ENCODE measurements around the gene ZDHHC22. TPM values are rescaled to one million over a fixed set of nuclear protein-coding genes. Genes with fewer than 3 reads are reported as not detected.

Gene ZDHHC22
- total RNA-seq, 1 donor from 2014 or later, result 77.3 TPM

- Mint-ChIP-seq H3K27ac (ENCODE audit: unreplicated experiment) (peak within 1 kb of the TSS; percentile 84), H3K4me3 (ENCODE audit: unreplicated experiment) (peak within 1 kb of the TSS; percentile 86)
- no peak for TF ChIP-seq CTCF (IDR thresholded peaks at IDR 0.05; ENCODE audit: partially characterized antibody, unreplicated experiment)
Measured at GRCh38 chr14:77181603-77182437, 40.2 kb upstream of the ZDHHC22 start, which contains the start of gene TMEM63C. Gene TMEM63C, plus strand, starts transcription at chr14:77181798. Its CDS starts 37,016 bp downstream, at chr14:77218814.

GRCh38 chr14:77180726-77181602 is 39.4 kb upstream of the ZDHHC22 start:
- TF ChIP-seq CTCF (IDR thresholded peaks at IDR 0.05; ENCODE audit: partially characterized antibody, unreplicated experiment), result no peak
- Mint-ChIP-seq H3K27ac (ENCODE audit: unreplicated experiment) (peak overlapping the region; percentile 84), H3K36me3 (ENCODE audit: unreplicated experiment) (no peaks in the 10 kb centered on the region), H3K4me1 (ENCODE audit: low read depth, unreplicated experiment) (peaks cover 27% of the 10 kb centered on the region), H3K27me3 (ENCODE audit: unreplicated experiment) (peaks cover 2% of the 10 kb centered on the region), H3K9me3 (ENCODE audit: unreplicated experiment) (peaks cover 8% of the 10 kb centered on the region), H3K4me3 (ENCODE audit: unreplicated experiment) (peak overlapping the region; percentile 86)
- no peak for DNase-seq

More at GRCh38 chr14:77181603-77182437, 40.2 kb upstream of the ZDHHC22 start, which contains the start of gene TMEM63C:
- Mint-ChIP-seq H3K9me3 (ENCODE audit: unreplicated experiment) (peaks cover 11% of the 10 kb centered on the region), H3K36me3 (ENCODE audit: unreplicated experiment) (no peaks in the 10 kb centered on the region), H3K4me1 (ENCODE audit: low read depth, unreplicated experiment) (peaks cover 28% of the 10 kb centered on the region), H3K27me3 (ENCODE audit: unreplicated experiment) (peaks cover 7% of the 10 kb centered on the region)
- DNase-seq, result peak; percentile 86

DNA sequence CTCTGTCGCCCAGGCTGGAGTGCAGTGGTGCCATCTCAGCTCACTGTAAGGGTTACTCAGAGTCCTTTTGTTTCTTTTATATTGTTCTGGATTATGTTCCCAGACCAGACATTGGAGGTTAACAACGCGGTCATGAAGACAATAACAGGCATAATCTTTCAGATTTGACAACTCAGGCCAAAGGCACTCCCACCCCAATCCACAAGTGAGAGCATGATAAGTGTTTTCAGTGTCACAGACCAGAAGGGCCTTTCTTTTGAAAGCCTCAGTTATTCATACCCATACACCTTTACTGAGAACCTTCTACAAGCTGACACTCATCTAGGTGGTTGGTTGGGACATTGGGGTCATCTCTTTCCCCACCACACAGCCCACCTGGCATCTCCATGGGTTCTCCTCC is 37.1 kb upstream of the ZDHHC22 start:
- Mint-ChIP-seq H3K27ac (ENCODE audit: unreplicated experiment) (no peak overlapping the region), H3K36me3 (ENCODE audit: unreplicated experiment) (no peaks in the 10 kb centered on the region), H3K4me3 (ENCODE audit: unreplicated experiment) (no peak overlapping the region), H3K27me3 (ENCODE audit: unreplicated experiment) (peaks cover 2% of the 10 kb centered on the region), H3K9me3 (ENCODE audit: unreplicated experiment) (peaks cover 10% of the 10 kb centered on the region), H3K4me1 (ENCODE audit: low read depth, unreplicated experiment) (peaks cover 9% of the 10 kb centered on the region)
- no peak for DNase-seq
- no peak for TF ChIP-seq CTCF (IDR thresholded peaks at IDR 0.05; ENCODE audit: partially characterized antibody, unreplicated experiment)

- Mint-ChIP-seq H3K9me3 (ENCODE audit: unreplicated experiment) (peaks cover 7% of the 10 kb centered on the region), H3K27me3 (ENCODE audit: unreplicated experiment) (peaks cover 2% of the 10 kb centered on the region), H3K27ac (ENCODE audit: unreplicated experiment) (no peak overlapping the region), H3K36me3 (ENCODE audit: unreplicated experiment) (no peaks in the 10 kb centered on the region), H3K4me1 (ENCODE audit: low read depth, unreplicated experiment) (peaks cover 9% of the 10 kb centered on the region), H3K4me3 (ENCODE audit: unreplicated experiment) (no peak overlapping the region)
- no peak for DNase-seq
- no peak for TF ChIP-seq CTCF (IDR thresholded peaks at IDR 0.05; ENCODE audit: partially characterized antibody, unreplicated experiment)
Measured at GRCh38 chr14:77177702-77178101, 36.1 kb upstream of the ZDHHC22 start.
